Urothelium cell line (cell line): Measurements from ENCODE around the gene CDK6.
A peak's percentile ranks its signal among the peaks of the same experiment; 100 is the strongest.

ENCODE experiments used
- DNase-seq: peaks from one replicate; pipeline ENCODE4 v3.0.0; 2011; ENCODE audit warnings: low spot score, mixed read lengths
- FAIRE-seq: peaks from 2 replicates; lab custom pipeline; 2011; peaks lifted over from hg19 to GRCh38; lab: Jason Lieb, UNC

The CDK6 gene

GRCh38 chr7:92830027-92830426, 6.3 kb downstream of the CDK6 start:
- DNase-seq = no peak
- no peak for FAIRE-seq

- DNase-seq (no peak), FAIRE-seq (no peak)
Measured at GRCh38 chr7:92827464-92828120, 8.8 kb downstream of the CDK6 start.

GRCh38 chr7:92826258-92826938, 10.0 kb downstream of the CDK6 start:
- DNase-seq (no peak), FAIRE-seq (no peak)

GRCh38 chr7:92824901-92825480, 11.4 kb downstream of the CDK6 start:
- DNase-seq = no peak
- FAIRE-seq = peak; percentile 59

GRCh38 chr7:92824450-92824849, 11.9 kb downstream of the CDK6 start:
- DNase-seq = no peak
- no peak for FAIRE-seq

GRCh38 chr7:92823042-92823441, 13.3 kb downstream of the CDK6 start:
- FAIRE-seq (no peak), DNase-seq (no peak)

GRCh38 chr7:92820191-92820590, 16.2 kb downstream of the CDK6 start:
- FAIRE-seq (no peak), DNase-seq (no peak)

- no peak for FAIRE-seq
- no peak for DNase-seq
Measured at GRCh38 chr7:92817398-92817797, 19.0 kb downstream of the CDK6 start.

- no peak for DNase-seq
- no peak for FAIRE-seq
Measured at GRCh38 chr7:92815412-92815811, 21.0 kb downstream of the CDK6 start.

GRCh38 chr7:92813390-92814024, 22.9 kb downstream of the CDK6 start:
- FAIRE-seq = no peak
- DNase-seq = no peak

GRCh38 chr7:92811158-92811557, 25.2 kb downstream of the CDK6 start:
- DNase-seq (no peak), FAIRE-seq (peak; percentile 61)

GRCh38 chr7:92809760-92810573, 26.4 kb downstream of the CDK6 start:
- DNase-seq (peak; percentile 88), FAIRE-seq (peak; percentile 96)

- no peak for FAIRE-seq
Measured at GRCh38 chr7:92809397-92809759, 27.0 kb downstream of the CDK6 start.

GRCh38 chr7:92808635-92809034, 27.7 kb downstream of the CDK6 start:
- no peak for FAIRE-seq

More at GRCh38 chr7:92809397-92809759, 27.0 kb downstream of the CDK6 start:
- DNase-seq = no peak

GRCh38 chr7:92808006-92808405, 28.4 kb downstream of the CDK6 start:
- FAIRE-seq (no peak), DNase-seq (no peak)

More at GRCh38 chr7:92808635-92809034, 27.7 kb downstream of the CDK6 start:
- DNase-seq = no peak

GRCh38 chr7:92806496-92806895, 29.9 kb downstream of the CDK6 start:
- peak; percentile 44 for FAIRE-seq
- DNase-seq = no peak

- FAIRE-seq (no peak), DNase-seq (no peak)
Measured at GRCh38 chr7:92802406-92802805, 34.0 kb downstream of the CDK6 start.

- FAIRE-seq = peak; percentile 77
- DNase-seq = no peak
Measured at GRCh38 chr7:92799446-92800211, 36.7 kb downstream of the CDK6 start.

- FAIRE-seq (no peak), DNase-seq (no peak)
Measured at GRCh38 chr7:92798517-92799249, 37.7 kb downstream of the CDK6 start.
